Hepatocyte (in vitro differentiated cells): ENCODE data around the gene ARMC8. TPM values are rescaled to one million over a fixed set of nuclear protein-coding genes. Genes with fewer than 3 reads are reported as not detected.

Experiments used
- polyA plus RNA-seq: library from polyadenylated mRNA; unstranded; fragments of >200 nt; fragmentation: Nextera tagmentation; extraction: Ambion mirVana; gene quantifications from 2 replicates; pipeline ENCODE4 v1.2.1, GENCODE V29; 2016
- total RNA-seq: library from RNA; depleted of rRNA; stranded (reverse); fragments of >200 nt; gene quantifications from 2 replicates; pipeline ENCODE4 v1.2.3, GENCODE V29; 2014

The ARMC8 gene
- total and polyA plus RNA-seq, 2 experiments from 2014 or later = 46.4 to 52.4 TPM

Other genes starting within 250 kb of the ARMC8 start
- gene CLDN18, start 177.1 kb upstream of the ARMC8 start, total RNA-seq = 73.0 and 91.5 TPM in 2 replicates
- 25.7 and 36.4 TPM in 2 replicates for gene CLDN18, start 177.1 kb upstream of the ARMC8 start, polyA plus RNA-seq
- gene DZIP1L, start 71.7 kb upstream of the ARMC8 start, total RNA-seq = 7.5 and 15.7 TPM in 2 replicates
- gene DZIP1L, start 71.7 kb upstream of the ARMC8 start, polyA plus RNA-seq = 4.0 and 12.8 TPM in 2 replicates
- gene A4GNT, start 54.9 kb upstream of the ARMC8 start, total RNA-seq = 0.16 and 0.67 TPM in 2 replicates
- 0.28 TPM in 1 of 2 replicates, not detected in the other for gene A4GNT, start 54.9 kb upstream of the ARMC8 start, polyA plus RNA-seq
- gene DBR1, start 12.4 kb upstream of the ARMC8 start, total RNA-seq = 13.8 and 14.3 TPM in 2 replicates
- 8.2 and 8.6 TPM in 2 replicates for gene DBR1, start 12.4 kb upstream of the ARMC8 start, polyA plus RNA-seq
- gene NME9, start 142.6 kb downstream of the ARMC8 start, total RNA-seq = not detected in 2 replicates
- gene NME9, start 142.6 kb downstream of the ARMC8 start, polyA plus RNA-seq = 0.85 and 1.0 TPM in 2 replicates
- 13.2 and 17.9 TPM in 2 replicates for gene MRAS, start 161.3 kb downstream of the ARMC8 start, total RNA-seq
- gene MRAS, start 161.3 kb downstream of the ARMC8 start, polyA plus RNA-seq = 13.3 and 16.5 TPM in 2 replicates
- gene ESYT3, start 247.3 kb downstream of the ARMC8 start, total RNA-seq = 0.60 and 1.1 TPM in 2 replicates
- gene ESYT3, start 247.3 kb downstream of the ARMC8 start, polyA plus RNA-seq = 0.47 TPM in 1 of 2 replicates, not detected in the other